Upper lobe of left lung (tissue), 6 donors: ENCODE data around the gene BMERB1. TPM values are rescaled to one million over a fixed set of nuclear protein-coding genes. Genes with fewer than 3 reads are reported as not detected.

Source experiments
- ATAC-seq, 2 donors: fragments of 200-7000 bp; cut with Tn5 transposase; one replicate each; pipeline ENCODE4 v1.9.1; 2022; ENCODE audit warnings: mild to moderate bottlenecking in 2 of 2, moderate library complexity in 2 of 2; ENCODE audit not compliant: low FRiP score in 2 of 2
- DNase-seq, 2 donors: peaks; one replicate each; pipeline ENCODE4 v3.0.0-alpha.2; 2019 to 2020
- H3K27ac ChIP-seq, 4 donors: fragments of 200-600 bp; sonication (generic); one replicate each; pipeline ENCODE4 v1.5.1; 2016 to 2019
- H3K27me3 ChIP-seq, 4 donors: fragments of 200-600 bp; sonication (generic); one replicate each; pipeline ENCODE4 v1.5.1; 2017 to 2019
- H3K36me3 ChIP-seq, 4 donors: fragments of 200-600 bp; sonication (generic); one replicate each; pipeline ENCODE4 v1.5.1; 2016 to 2019
- H3K4me1 ChIP-seq, 4 donors: fragments of 200-600 bp; sonication (generic); one replicate each; pipeline ENCODE4 v1.5.1; 2018 to 2019
- H3K4me3 ChIP-seq, 4 donors: fragments of 200-600 bp; sonication (generic); one replicate each; pipeline ENCODE4 v1.5.1; 2017 to 2019; ENCODE audit warnings: mild to moderate bottlenecking in 2 of 4, moderate library complexity in 1 of 4
- H3K9me3 ChIP-seq, 4 donors: fragments of 200-600 bp; sonication (generic); one replicate each; pipeline ENCODE4 v1.5.1; 2018 to 2019
- CTCF ChIP-seq, 6 experiments: fragments of 450-650 bp in 4 of 6; fragments of 200-600 bp in 2 of 6; sonication (generic) in 2 of 6; IDR thresholded peaks; one replicate each; pipeline ENCODE4 v1.5.1; 2016 to 2019; ENCODE audit warnings: antibody characterized with exemption in 6 of 6
- EP300 ChIP-seq, 4 donors: sonication (generic); formaldehyde crosslinking; IDR thresholded peaks; one replicate each; pipeline ENCODE4 v1.5.1; 2017; ENCODE audit warnings: antibody characterized with exemption in 4 of 4, control low read depth in 2 of 4
- POLR2A ChIP-seq, 4 donors: fragments of 450-650 bp; IDR thresholded peaks; one replicate each; pipeline ENCODE4 v1.5.1; 2016 to 2017; ENCODE audit warnings: antibody characterized with exemption in 4 of 4, mild to moderate bottlenecking in 2 of 4
- POLR2AphosphoS5 ChIP-seq, 2 donors: sonication (generic); formaldehyde crosslinking; IDR thresholded peaks; one replicate each; pipeline ENCODE4 v1.5.1; 2017; ENCODE audit warnings: antibody characterized with exemption in 2 of 2
- WGBS, 2 donors: methylation state at CpG; one replicate each; pipeline ENCODE4 v1.1.5; 2017 to 2018; 5-methylcytosine and 5-hydroxymethylcytosine counted together
- total RNA-seq, 6 donors: library from RNA; depleted of rRNA in 4 of 6; stranded (reverse); fragments of >200 nt in 4 of 6; gene quantifications; one replicate each; pipeline versions ENCODE4 v1.1.0 to v1.2.1, GENCODE V29; 2016 to 2021
- donor health status: DM: no; HTN: no; CAD: no; lungs with moderate emphysema.
- donor health status: DM: no; HTN: yes; CAD: no; lungs with severe emphysema.

The BMERB1 gene
- total RNA-seq, 6 donors from 2014 or later: 5.2 to 27.6 (median 16.1) TPM

- no peak for TF ChIP-seq EP300 (IDR thresholded peaks at IDR 0.05)
- TF ChIP-seq CTCF (IDR thresholded peaks at IDR 0.05): no peak
- TF ChIP-seq POLR2A (IDR thresholded peaks at IDR 0.05): no peak
- TF ChIP-seq POLR2AphosphoS5 (IDR thresholded peaks at IDR 0.05): no peak
- H3K9me3 ChIP-seq: no peaks in the 10 kb centered on the region
- H3K27me3 ChIP-seq: no peaks in the 10 kb centered on the region
- no peak for ATAC-seq
- peaks cover 42 to 52% (median 48%) of the 10 kb centered on the region in 4 donors for H3K4me1 ChIP-seq
- 51 to 67% methylated on average over 10 of the region's 10 CpGs for WGBS, 2 donors
- no peak for DNase-seq
- H3K4me3 ChIP-seq: no peak overlapping the region
- H3K36me3 ChIP-seq: no peaks in the 10 kb centered on the region
- H3K27ac ChIP-seq: peak overlapping the region in 3 of 4 donors; percentile 1 to 30 (median 24)
Measured at GRCh38 chr16:15521758-15522509, 87.5 kb downstream of the BMERB1 start.

- WGBS, 2 donors: 46 to 56% methylated on average over 10 of the region's 10 CpGs
- peak in 1 of 2 donors; percentile 53 for DNase-seq
- H3K4me1 ChIP-seq: peaks cover 40 to 49% (median 46%) of the 10 kb centered on the region in 4 donors
- H3K9me3 ChIP-seq: no peaks in the 10 kb centered on the region
- peak; percentile 12 to 51 for ATAC-seq
- TF ChIP-seq POLR2AphosphoS5 (IDR thresholded peaks at IDR 0.05) (no peak), CTCF (IDR thresholded peaks at IDR 0.05) (peak in 2 of 6 experiments; percentile 30 to 50), EP300 (IDR thresholded peaks at IDR 0.05) (no peak), POLR2A (IDR thresholded peaks at IDR 0.05) (no peak)
- H3K4me3 ChIP-seq: peak overlapping the region in 2 of 4 donors; percentile 10 to 24
- H3K27ac ChIP-seq: peak overlapping the region in 2 of 4 donors; percentile 1 to 24
- no peaks in the 10 kb centered on the region for H3K36me3 ChIP-seq
- H3K27me3 ChIP-seq: no peaks in the 10 kb centered on the region
Measured at GRCh38 chr16:15523092-15523541, 88.7 kb downstream of the BMERB1 start.

DNA sequence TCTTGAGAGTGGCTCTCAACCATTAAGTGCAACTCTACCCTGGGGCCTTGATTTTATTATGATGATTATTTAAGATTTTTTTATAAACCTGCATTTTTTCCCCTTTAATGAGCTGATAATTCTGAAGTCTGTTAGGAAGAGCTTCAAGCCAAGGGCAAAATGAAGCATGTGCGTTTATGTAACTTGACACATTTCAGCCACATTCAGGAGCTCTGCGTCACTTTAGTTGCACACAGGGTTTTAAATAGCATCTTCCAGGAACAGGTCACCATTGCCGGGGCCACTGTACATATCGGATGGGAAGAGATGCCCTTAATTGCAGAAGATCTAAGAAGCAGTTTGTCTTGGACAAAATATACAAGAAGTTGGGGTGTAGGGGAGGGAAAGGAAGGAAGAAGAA is 89.6 kb downstream of the BMERB1 start:
- Histone ChIP-seq H3K4me3 (no peak overlapping the region), H3K27ac (no peak overlapping the region), H3K4me1 (peaks cover 39 to 45% (median 44%) of the 10 kb centered on the region in 4 donors), H3K36me3 (no peaks in the 10 kb centered on the region), H3K27me3 (no peaks in the 10 kb centered on the region), H3K9me3 (no peaks in the 10 kb centered on the region)
- ATAC-seq (no peak), DNase-seq (no peak)
- TF ChIP-seq POLR2A (IDR thresholded peaks at IDR 0.05) (no peak), POLR2AphosphoS5 (IDR thresholded peaks at IDR 0.05) (no peak), CTCF (IDR thresholded peaks at IDR 0.05) (no peak), EP300 (IDR thresholded peaks at IDR 0.05) (no peak)
- WGBS, 2 donors: 94% methylated on average over 4 of the region's 4 CpGs

- WGBS, 2 donors: 97 to 98% methylated on average over 5 of the region's 5 CpGs
- Histone ChIP-seq H3K27me3 (no peaks in the 10 kb centered on the region), H3K4me1 (peaks cover 29 to 35% (median 34%) of the 10 kb centered on the region in 4 donors), H3K36me3 (no peaks in the 10 kb centered on the region), H3K27ac (no peak overlapping the region), H3K9me3 (no peaks in the 10 kb centered on the region), H3K4me3 (no peak overlapping the region)
- no peak for ATAC-seq
- TF ChIP-seq POLR2A (IDR thresholded peaks at IDR 0.05): no peak
- TF ChIP-seq EP300 (IDR thresholded peaks at IDR 0.05): no peak
- TF ChIP-seq POLR2AphosphoS5 (IDR thresholded peaks at IDR 0.05): no peak
- no peak for TF ChIP-seq CTCF (IDR thresholded peaks at IDR 0.05)
- no peak for DNase-seq
Measured at GRCh38 chr16:15524966-15525365, 90.6 kb downstream of the BMERB1 start.
